HG03575 (cell line): ENCODE measurements around the gene NAA15.
"Not testable (repeated sequence)": the region's sequence is repeated elsewhere in the genome, so short reads cannot be mapped to it uniquely, and the experiment has no call there.

Experiments
- ATAC-seq: cut with Tn5 transposase; IDR thresholded peaks from one replicate; pipeline ENCODE4 v1.9.1; 2021; ENCODE audit not compliant: unreplicated experiment, insufficient number of reproducible peaks, low FRiP score; ENCODE audit errors: extremely low read depth

NAA15 gene

DNA sequence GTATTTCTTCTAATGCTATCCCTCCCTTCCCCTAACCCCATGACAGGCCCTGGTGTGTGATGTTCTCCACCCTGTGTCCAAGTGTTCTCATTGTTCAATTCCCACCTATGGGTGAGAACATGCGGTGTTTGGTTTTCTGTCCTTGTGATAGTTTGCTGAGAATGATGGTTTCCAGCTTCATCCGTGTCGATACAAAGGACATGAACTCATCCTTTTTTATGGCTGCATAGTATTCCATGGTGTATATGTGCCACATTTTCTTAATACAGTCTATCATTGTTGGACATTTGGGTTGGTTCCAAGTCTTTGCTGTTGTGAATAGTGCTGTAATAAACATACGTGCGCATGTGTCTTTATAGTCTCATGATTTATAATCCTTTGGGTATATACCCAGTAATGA is 163.2 kb downstream of the NAA15 start:
- not testable (repeated sequence) for ATAC-seq

DNA sequence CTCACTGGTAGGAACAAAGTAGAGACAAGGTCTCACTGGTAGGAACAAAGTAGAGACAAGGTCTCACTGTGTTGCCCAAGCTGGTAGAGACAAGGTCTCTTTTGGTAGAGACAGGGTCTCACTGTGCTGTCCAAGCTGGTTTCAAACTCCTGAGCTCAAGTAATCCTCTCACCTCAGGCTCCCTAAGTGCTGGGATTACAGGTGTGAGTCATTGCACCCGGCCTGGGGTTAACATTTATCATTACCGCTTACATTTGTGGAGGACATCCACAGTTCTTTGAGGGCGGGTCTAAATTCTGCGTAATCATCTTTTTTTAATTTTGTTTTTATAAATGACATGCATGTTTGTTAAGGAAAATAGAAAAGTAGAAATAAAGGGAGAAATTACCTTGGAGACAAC is 164.6 kb downstream of the NAA15 start:
- no peak for ATAC-seq

DNA sequence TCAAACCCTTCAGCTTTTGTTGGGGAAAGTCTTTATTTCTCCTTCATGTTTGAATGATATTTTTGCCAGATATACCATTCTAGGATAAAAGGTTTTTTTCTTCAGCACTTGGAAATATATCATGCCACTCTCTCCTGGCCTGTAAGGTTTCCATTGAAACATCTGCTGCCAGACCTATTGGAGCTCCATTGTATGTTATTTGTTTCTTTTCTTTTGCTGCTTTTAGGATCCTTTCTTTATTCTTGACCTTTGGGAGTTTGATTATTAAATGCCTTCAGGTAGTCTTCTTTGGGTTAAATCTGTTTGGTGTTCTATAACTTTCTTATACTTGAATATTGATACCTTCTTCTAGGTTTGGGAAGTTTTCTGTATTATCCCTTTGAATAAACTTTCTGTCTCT is 167.5 kb downstream of the NAA15 start:
- not testable (repeated sequence) for ATAC-seq

DNA sequence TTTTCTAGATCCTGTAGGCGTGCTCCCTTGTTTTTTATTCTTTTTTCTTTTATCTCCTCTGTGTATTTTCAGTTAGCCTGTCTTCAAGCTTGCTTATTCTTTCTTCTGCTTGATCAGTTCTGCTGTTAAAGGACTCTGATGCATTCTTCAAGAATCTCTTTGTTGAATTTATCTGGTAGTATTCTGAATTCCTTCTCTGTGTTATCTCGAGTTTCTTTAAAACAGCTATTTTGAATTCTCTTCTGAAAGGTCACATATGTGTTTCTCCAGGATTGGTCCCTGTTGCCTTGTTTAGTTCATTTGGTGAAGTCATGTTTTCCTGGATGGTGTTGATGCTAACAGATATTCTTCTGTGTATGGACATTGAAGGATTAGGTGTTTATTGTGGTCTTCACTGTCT is 167.9 kb downstream of the NAA15 start:
- ATAC-seq = no peak
